ENCODE results near the gene TICRR.

- no peak for TF ChIP-seq CTCF (IDR thresholded peaks at IDR 0.05)
- TF ChIP-seq POLR2AphosphoS5 (IDR thresholded peaks at IDR 0.05; ENCODE audit: low read depth, low read length) = no peak
Observed at GRCh38 chr15:89586651-89587050, 11.4 kb downstream of the TICRR start.
